ENCODE measurements around the gene MICALL1. TPM values are rescaled to one million over a fixed set of nuclear protein-coding genes. Genes with fewer than 3 reads are reported as not detected.
A peak's percentile ranks its signal among the peaks of the same experiment; 100 is the strongest.

Gene MICALL1
- total and polyA plus RNA-seq, 7 donors, result 10.3 to 24.7 (median 16.9) TPM

GRCh38 chr22:37887584-37888378, 18.3 kb upstream of the MICALL1 start:
- Histone ChIP-seq H3K27me3 (ENCODE audit: insufficient read depth in 3 of 3, low read length in 2 of 3) (no peaks in the 10 kb centered on the region), H3K36me3 (ENCODE audit: insufficient read depth in 1 of 2, low read depth in 1 of 2) (peaks cover 12 to 74% of the 10 kb centered on the region in 2 donors), H3K9me3 (no peaks in the 10 kb centered on the region), H3K27ac (no peak overlapping the region), H3K4me3 (no peak overlapping the region), H3K4me1 (peaks cover 4% of the 10 kb centered on the region)
- 53 to 61% (median 57%) methylated on average over 6 of the region's 6 CpGs for WGBS, 3 donors
- DNase-seq (peak in 1 of 2 donors; percentile 31), ATAC-seq (peak in 3 of 4 donors; percentile 26 to 42 (median 42))
- TF ChIP-seq, protein P1, sequence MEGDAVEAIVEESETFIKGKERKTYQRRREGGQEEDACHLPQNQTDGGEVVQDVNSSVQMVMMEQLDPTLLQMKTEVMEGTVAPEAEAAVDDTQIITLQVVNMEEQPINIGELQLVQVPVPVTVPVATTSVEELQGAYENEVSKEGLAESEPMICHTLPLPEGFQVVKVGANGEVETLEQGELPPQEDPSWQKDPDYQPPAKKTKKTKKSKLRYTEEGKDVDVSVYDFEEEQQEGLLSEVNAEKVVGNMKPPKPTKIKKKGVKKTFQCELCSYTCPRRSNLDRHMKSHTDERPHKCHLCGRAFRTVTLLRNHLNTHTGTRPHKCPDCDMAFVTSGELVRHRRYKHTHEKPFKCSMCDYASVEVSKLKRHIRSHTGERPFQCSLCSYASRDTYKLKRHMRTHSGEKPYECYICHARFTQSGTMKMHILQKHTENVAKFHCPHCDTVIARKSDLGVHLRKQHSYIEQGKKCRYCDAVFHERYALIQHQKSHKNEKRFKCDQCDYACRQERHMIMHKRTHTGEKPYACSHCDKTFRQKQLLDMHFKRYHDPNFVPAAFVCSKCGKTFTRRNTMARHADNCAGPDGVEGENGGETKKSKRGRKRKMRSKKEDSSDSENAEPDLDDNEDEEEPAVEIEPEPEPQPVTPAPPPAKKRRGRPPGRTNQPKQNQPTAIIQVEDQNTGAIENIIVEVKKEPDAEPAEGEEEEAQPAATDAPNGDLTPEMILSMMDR (IDR thresholded peaks at IDR 0.05), result no peak
- intact Hi-C loops (cut with DNase I), result no loop called here

- ATAC-seq (no peak), DNase-seq (no peak)
- TF ChIP-seq, protein P1 (IDR thresholded peaks at IDR 0.05), result no peak
- Histone ChIP-seq H3K36me3 (ENCODE audit: insufficient read depth in 1 of 2, low read depth in 1 of 2) (peaks cover 12 to 49% of the 10 kb centered on the region in 2 donors), H3K27ac (no peak overlapping the region), H3K4me3 (no peak overlapping the region), H3K4me1 (peaks cover 8% of the 10 kb centered on the region), H3K9me3 (no peaks in the 10 kb centered on the region), H3K27me3 (ENCODE audit: insufficient read depth in 3 of 3, low read length in 2 of 3) (no peaks in the 10 kb centered on the region)
- 72 to 81% (median 76%) methylated on average over 3 of the region's 3 CpGs for WGBS, 3 donors
- intact Hi-C loops (cut with DNase I), result loop anchor here in 1 of 2 donors (5.0 kb wide), 1 partner anchor 40 kb away; no protein-coding TSS in a partner anchor
Measured at GRCh38 chr22:37891926-37892325, 14.2 kb upstream of the MICALL1 start.

DNA sequence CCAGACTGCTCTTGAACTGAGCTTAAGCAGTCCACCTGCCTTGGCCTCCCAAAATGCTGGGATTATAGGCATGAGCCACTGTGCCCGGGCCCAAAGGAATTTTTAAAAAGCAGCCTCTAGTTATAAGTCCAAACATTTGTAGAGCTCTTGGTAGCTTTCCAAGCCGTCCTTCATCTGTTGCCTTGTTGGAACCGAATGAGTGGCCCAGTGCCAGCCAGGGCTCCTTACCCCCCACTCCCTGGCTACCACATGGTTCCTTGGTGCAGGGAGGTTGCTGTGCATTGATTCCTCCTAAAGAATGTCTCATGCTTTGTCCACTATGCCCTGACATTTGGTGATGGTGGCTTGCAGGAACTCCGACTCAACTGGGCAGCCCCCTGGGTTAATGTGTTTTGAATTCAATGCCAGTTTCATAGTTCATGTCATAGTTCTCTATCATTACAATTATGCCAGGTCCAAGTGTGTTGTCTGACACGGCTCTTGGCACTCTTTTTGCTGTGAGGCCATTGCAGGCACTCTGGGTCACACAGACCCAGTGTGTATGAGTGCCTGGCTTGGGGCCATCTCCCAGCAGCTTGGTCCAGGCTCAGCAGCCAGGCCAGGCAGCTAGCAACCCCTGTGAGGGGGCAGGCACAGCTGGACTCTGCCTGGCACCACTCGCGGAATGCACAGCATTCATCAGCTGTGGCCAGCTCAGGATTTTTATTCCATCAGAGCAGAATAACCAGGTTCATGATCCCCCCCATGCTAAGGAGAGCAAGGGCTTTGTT, 13.3 kb upstream of the MICALL1 start:
- Histone ChIP-seq H3K4me3 (no peak overlapping the region), H3K4me1 (peaks cover 8% of the 10 kb centered on the region), H3K36me3 (ENCODE audit: insufficient read depth in 1 of 2, low read depth in 1 of 2) (peaks cover 12 to 41% of the 10 kb centered on the region in 2 donors), H3K27me3 (ENCODE audit: insufficient read depth in 3 of 3, low read length in 2 of 3) (no peaks in the 10 kb centered on the region), H3K27ac (no peak overlapping the region), H3K9me3 (no peaks in the 10 kb centered on the region)
- intact Hi-C loops (cut with DNase I), result loop anchor here in 1 of 2 donors (5.0 kb wide), 1 partner anchor 40 kb away; no protein-coding TSS in a partner anchor
- no peak for DNase-seq
- TF ChIP-seq, protein P1 (IDR thresholded peaks at IDR 0.05), result no peak
- ATAC-seq, result peak in 2 of 4 donors; percentile 37 to 44
- 34 to 37% (median 36%) methylated on average over 7 of the region's 7 CpGs for WGBS, 3 donors

DNA sequence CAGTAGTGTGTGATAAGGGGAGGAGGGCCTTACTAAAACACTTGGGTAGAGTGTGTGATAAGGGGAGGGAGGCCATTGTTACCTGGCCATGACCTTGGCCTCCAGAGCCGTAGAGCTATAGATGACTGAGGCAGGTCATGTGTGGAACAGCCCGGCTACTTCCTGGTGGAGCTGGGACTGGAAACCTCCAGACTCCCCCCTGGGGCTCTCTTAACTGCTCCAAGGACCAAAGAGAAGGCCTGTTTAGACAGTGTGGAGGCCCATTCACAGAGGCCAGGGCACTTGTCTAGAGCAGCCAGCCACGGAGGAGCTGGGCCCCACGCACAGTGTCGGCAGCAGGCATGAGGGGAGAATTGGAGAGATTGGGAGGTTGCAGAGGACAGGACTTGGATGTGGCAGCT, 12.5 kb upstream of the MICALL1 start:
- intact Hi-C loops (cut with DNase I), result loop anchor here in 1 of 2 donors (5.0 kb wide), 1 partner anchor 39 kb away; no protein-coding TSS in a partner anchor
- no peaks in the 10 kb centered on the region for H3K9me3 ChIP-seq
- no peak for ATAC-seq
- H3K4me3 ChIP-seq, result no peak overlapping the region
- TF ChIP-seq, protein P1 (IDR thresholded peaks at IDR 0.05), result no peak
- no peak for DNase-seq
- H3K27me3 ChIP-seq (ENCODE audit: insufficient read depth in 3 of 3, low read length in 2 of 3), result no peaks in the 10 kb centered on the region
- H3K27ac ChIP-seq, result no peak overlapping the region
- H3K36me3 ChIP-seq (ENCODE audit: insufficient read depth in 1 of 2, low read depth in 1 of 2), result peaks cover 6 to 33% of the 10 kb centered on the region in 2 donors
- peaks cover 8% of the 10 kb centered on the region for H3K4me1 ChIP-seq
- 59 to 70% (median 61%) methylated on average over 5 of the region's 5 CpGs for WGBS, 3 donors
